ENCODE data around the gene MYO16.

The MYO16 gene

GRCh38 chr13:108656742-108657141 is 27.3 kb downstream of the MYO16 start:
- Histone ChIP-seq H3K27ac (ENCODE audit: low read depth in 2 of 2, low read length in 2 of 2) (no peak overlapping the region), H3K4me1 (ENCODE audit: control insufficient read depth in 2 of 2, insufficient read depth in 2 of 2, low read length in 2 of 2) (no peaks in the 10 kb centered on the region), H3K36me3 (ENCODE audit: control insufficient read depth in 2 of 2, insufficient read depth in 2 of 2, low read length in 2 of 2) (no peaks in the 10 kb centered on the region), H3K4me3 (ENCODE audit: low read length in 2 of 2) (no peak overlapping the region), H3K27me3 (ENCODE audit: control insufficient read depth in 2 of 2, insufficient read depth in 2 of 2, low read length in 2 of 2) (no peaks in the 10 kb centered on the region), H3K9me3 (ENCODE audit: control insufficient read depth in 2 of 2, low read length in 2 of 2) (no peaks in the 10 kb centered on the region), H3K9ac (ENCODE audit: low read depth in 1 of 2, low read length in 2 of 2) (no peak overlapping the region)

GRCh38 chr13:108657519-108657918 is 28.1 kb downstream of the MYO16 start:
- Histone ChIP-seq H3K9ac (ENCODE audit: low read depth in 1 of 2, low read length in 2 of 2) (no peak overlapping the region), H3K9me3 (ENCODE audit: control insufficient read depth in 2 of 2, low read length in 2 of 2) (no peaks in the 10 kb centered on the region), H3K4me3 (ENCODE audit: low read length in 2 of 2) (no peak overlapping the region), H3K4me1 (ENCODE audit: control insufficient read depth in 2 of 2, insufficient read depth in 2 of 2, low read length in 2 of 2) (no peaks in the 10 kb centered on the region), H3K27ac (ENCODE audit: low read depth in 2 of 2, low read length in 2 of 2) (no peak overlapping the region), H3K27me3 (ENCODE audit: control insufficient read depth in 2 of 2, insufficient read depth in 2 of 2, low read length in 2 of 2) (no peaks in the 10 kb centered on the region), H3K36me3 (ENCODE audit: control insufficient read depth in 2 of 2, insufficient read depth in 2 of 2, low read length in 2 of 2) (no peaks in the 10 kb centered on the region)

- H3K27me3 ChIP-seq (ENCODE audit: control insufficient read depth in 2 of 2, insufficient read depth in 2 of 2, low read length in 2 of 2) = no peaks in the 10 kb centered on the region
- H3K27ac ChIP-seq (ENCODE audit: low read depth in 2 of 2, low read length in 2 of 2) = no peak overlapping the region
- no peaks in the 10 kb centered on the region for H3K9me3 ChIP-seq (ENCODE audit: control insufficient read depth in 2 of 2, low read length in 2 of 2)
- H3K36me3 ChIP-seq (ENCODE audit: control insufficient read depth in 2 of 2, insufficient read depth in 2 of 2, low read length in 2 of 2) = no peaks in the 10 kb centered on the region
- H3K4me1 ChIP-seq (ENCODE audit: control insufficient read depth in 2 of 2, insufficient read depth in 2 of 2, low read length in 2 of 2) = no peaks in the 10 kb centered on the region
- H3K4me3 ChIP-seq (ENCODE audit: low read length in 2 of 2) = no peak overlapping the region
- no peak overlapping the region for H3K9ac ChIP-seq (ENCODE audit: low read depth in 1 of 2, low read length in 2 of 2)
Observed at GRCh38 chr13:108662528-108662927, 33.1 kb downstream of the MYO16 start.

GRCh38 chr13:108663710-108664109 is 34.3 kb downstream of the MYO16 start:
- no peak overlapping the region for H3K4me3 ChIP-seq (ENCODE audit: low read length in 2 of 2)
- no peaks in the 10 kb centered on the region for H3K4me1 ChIP-seq (ENCODE audit: control insufficient read depth in 2 of 2, insufficient read depth in 2 of 2, low read length in 2 of 2)
- H3K27me3 ChIP-seq (ENCODE audit: control insufficient read depth in 2 of 2, insufficient read depth in 2 of 2, low read length in 2 of 2) = no peaks in the 10 kb centered on the region
- no peak overlapping the region for H3K9ac ChIP-seq (ENCODE audit: low read depth in 1 of 2, low read length in 2 of 2)
- no peak overlapping the region for H3K27ac ChIP-seq (ENCODE audit: low read depth in 2 of 2, low read length in 2 of 2)
- H3K9me3 ChIP-seq (ENCODE audit: control insufficient read depth in 2 of 2, low read length in 2 of 2) = no peaks in the 10 kb centered on the region
- no peaks in the 10 kb centered on the region for H3K36me3 ChIP-seq (ENCODE audit: control insufficient read depth in 2 of 2, insufficient read depth in 2 of 2, low read length in 2 of 2)

GRCh38 chr13:108667205-108667604 is 37.8 kb downstream of the MYO16 start:
- Histone ChIP-seq H3K36me3 (ENCODE audit: control insufficient read depth in 2 of 2, insufficient read depth in 2 of 2, low read length in 2 of 2) (no peaks in the 10 kb centered on the region), H3K4me3 (ENCODE audit: low read length in 2 of 2) (no peak overlapping the region), H3K27ac (ENCODE audit: low read depth in 2 of 2, low read length in 2 of 2) (no peak overlapping the region), H3K9me3 (ENCODE audit: control insufficient read depth in 2 of 2, low read length in 2 of 2) (no peaks in the 10 kb centered on the region), H3K9ac (ENCODE audit: low read depth in 1 of 2, low read length in 2 of 2) (no peak overlapping the region), H3K4me1 (ENCODE audit: control insufficient read depth in 2 of 2, insufficient read depth in 2 of 2, low read length in 2 of 2) (no peaks in the 10 kb centered on the region), H3K27me3 (ENCODE audit: control insufficient read depth in 2 of 2, insufficient read depth in 2 of 2, low read length in 2 of 2) (no peaks in the 10 kb centered on the region)

- Histone ChIP-seq H3K36me3 (ENCODE audit: control insufficient read depth in 2 of 2, insufficient read depth in 2 of 2, low read length in 2 of 2) (no peaks in the 10 kb centered on the region), H3K4me3 (ENCODE audit: low read length in 2 of 2) (no peak overlapping the region), H3K9me3 (ENCODE audit: control insufficient read depth in 2 of 2, low read length in 2 of 2) (no peaks in the 10 kb centered on the region), H3K4me1 (ENCODE audit: control insufficient read depth in 2 of 2, insufficient read depth in 2 of 2, low read length in 2 of 2) (no peaks in the 10 kb centered on the region), H3K27me3 (ENCODE audit: control insufficient read depth in 2 of 2, insufficient read depth in 2 of 2, low read length in 2 of 2) (no peaks in the 10 kb centered on the region), H3K9ac (ENCODE audit: low read depth in 1 of 2, low read length in 2 of 2) (no peak overlapping the region), H3K27ac (ENCODE audit: low read depth in 2 of 2, low read length in 2 of 2) (no peak overlapping the region)
Observed at GRCh38 chr13:108669381-108669780, 40.0 kb downstream of the MYO16 start.

- Histone ChIP-seq H3K4me3 (ENCODE audit: low read length in 2 of 2) (no peak overlapping the region), H3K9me3 (ENCODE audit: control insufficient read depth in 2 of 2, low read length in 2 of 2) (no peaks in the 10 kb centered on the region), H3K4me1 (ENCODE audit: control insufficient read depth in 2 of 2, insufficient read depth in 2 of 2, low read length in 2 of 2) (no peaks in the 10 kb centered on the region), H3K9ac (ENCODE audit: low read depth in 1 of 2, low read length in 2 of 2) (no peak overlapping the region), H3K27ac (ENCODE audit: low read depth in 2 of 2, low read length in 2 of 2) (no peak overlapping the region), H3K36me3 (ENCODE audit: control insufficient read depth in 2 of 2, insufficient read depth in 2 of 2, low read length in 2 of 2) (no peaks in the 10 kb centered on the region), H3K27me3 (ENCODE audit: control insufficient read depth in 2 of 2, insufficient read depth in 2 of 2, low read length in 2 of 2) (no peaks in the 10 kb centered on the region)
Observed at GRCh38 chr13:108674346-108674745, 44.9 kb downstream of the MYO16 start.

- H3K9me3 ChIP-seq (ENCODE audit: control insufficient read depth in 2 of 2, low read length in 2 of 2) = no peaks in the 10 kb centered on the region
- no peak overlapping the region for H3K9ac ChIP-seq (ENCODE audit: low read depth in 1 of 2, low read length in 2 of 2)
- no peaks in the 10 kb centered on the region for H3K4me1 ChIP-seq (ENCODE audit: control insufficient read depth in 2 of 2, insufficient read depth in 2 of 2, low read length in 2 of 2)
- no peak overlapping the region for H3K4me3 ChIP-seq (ENCODE audit: low read length in 2 of 2)
- no peaks in the 10 kb centered on the region for H3K36me3 ChIP-seq (ENCODE audit: control insufficient read depth in 2 of 2, insufficient read depth in 2 of 2, low read length in 2 of 2)
- no peaks in the 10 kb centered on the region for H3K27me3 ChIP-seq (ENCODE audit: control insufficient read depth in 2 of 2, insufficient read depth in 2 of 2, low read length in 2 of 2)
- no peak overlapping the region for H3K27ac ChIP-seq (ENCODE audit: low read depth in 2 of 2, low read length in 2 of 2)
Observed at GRCh38 chr13:108674771-108675170, 45.4 kb downstream of the MYO16 start.

GRCh38 chr13:108676620-108677019 is 47.2 kb downstream of the MYO16 start:
- no peaks in the 10 kb centered on the region for H3K27me3 ChIP-seq (ENCODE audit: control insufficient read depth in 2 of 2, insufficient read depth in 2 of 2, low read length in 2 of 2)
- no peaks in the 10 kb centered on the region for H3K4me1 ChIP-seq (ENCODE audit: control insufficient read depth in 2 of 2, insufficient read depth in 2 of 2, low read length in 2 of 2)
- no peak overlapping the region for H3K27ac ChIP-seq (ENCODE audit: low read depth in 2 of 2, low read length in 2 of 2)

GRCh38 chr13:108677806-108678205 is 48.4 kb downstream of the MYO16 start:
- Histone ChIP-seq H3K4me3 (ENCODE audit: low read length in 2 of 2) (no peak overlapping the region), H3K36me3 (ENCODE audit: control insufficient read depth in 2 of 2, insufficient read depth in 2 of 2, low read length in 2 of 2) (no peaks in the 10 kb centered on the region), H3K4me1 (ENCODE audit: control insufficient read depth in 2 of 2, insufficient read depth in 2 of 2, low read length in 2 of 2) (no peaks in the 10 kb centered on the region), H3K9me3 (ENCODE audit: control insufficient read depth in 2 of 2, low read length in 2 of 2) (no peaks in the 10 kb centered on the region), H3K27me3 (ENCODE audit: control insufficient read depth in 2 of 2, insufficient read depth in 2 of 2, low read length in 2 of 2) (no peaks in the 10 kb centered on the region), H3K27ac (ENCODE audit: low read depth in 2 of 2, low read length in 2 of 2) (no peak overlapping the region), H3K9ac (ENCODE audit: low read depth in 1 of 2, low read length in 2 of 2) (no peak overlapping the region)

More at GRCh38 chr13:108676620-108677019, 47.2 kb downstream of the MYO16 start:
- H3K9ac ChIP-seq (ENCODE audit: low read depth in 1 of 2, low read length in 2 of 2) = no peak overlapping the region
- H3K9me3 ChIP-seq (ENCODE audit: control insufficient read depth in 2 of 2, low read length in 2 of 2) = no peaks in the 10 kb centered on the region
- H3K36me3 ChIP-seq (ENCODE audit: control insufficient read depth in 2 of 2, insufficient read depth in 2 of 2, low read length in 2 of 2) = no peaks in the 10 kb centered on the region
- H3K4me3 ChIP-seq (ENCODE audit: low read length in 2 of 2) = no peak overlapping the region

- Histone ChIP-seq H3K27ac (ENCODE audit: low read depth in 2 of 2, low read length in 2 of 2) (no peak overlapping the region), H3K27me3 (ENCODE audit: control insufficient read depth in 2 of 2, insufficient read depth in 2 of 2, low read length in 2 of 2) (no peaks in the 10 kb centered on the region), H3K4me3 (ENCODE audit: low read length in 2 of 2) (no peak overlapping the region), H3K36me3 (ENCODE audit: control insufficient read depth in 2 of 2, insufficient read depth in 2 of 2, low read length in 2 of 2) (no peaks in the 10 kb centered on the region), H3K9ac (ENCODE audit: low read depth in 1 of 2, low read length in 2 of 2) (no peak overlapping the region), H3K9me3 (ENCODE audit: control insufficient read depth in 2 of 2, low read length in 2 of 2) (no peaks in the 10 kb centered on the region), H3K4me1 (ENCODE audit: control insufficient read depth in 2 of 2, insufficient read depth in 2 of 2, low read length in 2 of 2) (no peaks in the 10 kb centered on the region)
Observed at GRCh38 chr13:108680011-108680410, 50.6 kb downstream of the MYO16 start.

Measured in mucosa of rectum (tissue), 2 donors.